HUES6 (cell line): ENCODE measurements around the gene PPP2R2D.
"Not testable (repeated sequence)": the region's sequence is repeated elsewhere in the genome, so short reads cannot be mapped to it uniquely, and the experiment has no call there.

Source experiments
- H3K27ac ChIP-seq: 2 replicates; pipeline ENCODE4 v1.7.0; 2013; ENCODE audit warnings: low read depth, mild to moderate bottlenecking, low read length, inconsistent platforms
- H3K27me3 ChIP-seq: 2 replicates; pipeline ENCODE4 v1.6.1; 2013; ENCODE audit warnings: low read length; ENCODE audit not compliant: control insufficient read depth, insufficient read depth
- H3K36me3 ChIP-seq: 2 replicates; pipeline ENCODE4 v1.6.1; 2013; ENCODE audit warnings: low read length; ENCODE audit not compliant: control insufficient read depth, insufficient read depth
- H3K4me1 ChIP-seq: 2 replicates; pipeline ENCODE4 v1.6.1; 2013; ENCODE audit warnings: low read length; ENCODE audit not compliant: control insufficient read depth, insufficient read depth
- H3K4me3 ChIP-seq: 2 replicates; pipeline ENCODE4 v1.5.1; 2013; ENCODE audit warnings: low read depth, low read length
- H3K9ac ChIP-seq: one replicate; pipeline ENCODE4 v1.6.1; 2013; ENCODE audit warnings: mild to moderate bottlenecking, low read length
- H3K9me3 ChIP-seq: 2 replicates; pipeline ENCODE4 v1.6.1; 2013; ENCODE audit warnings: low read depth, low read length; ENCODE audit not compliant: control insufficient read depth, insufficient read depth

The PPP2R2D gene

GRCh38 chr10:131910663-131911314 is 10.0 kb downstream of the PPP2R2D start:
- H3K4me1 ChIP-seq, result peaks cover 13% of the 10 kb centered on the region; the same call in 1 of the 2 replicates
- no peak overlapping the region for H3K27ac ChIP-seq
- H3K9ac ChIP-seq, result no peak overlapping the region
- H3K27me3 ChIP-seq, result no peaks in the 10 kb centered on the region
- H3K9me3 ChIP-seq, result no peaks in the 10 kb centered on the region
- H3K4me3 ChIP-seq, result no peak overlapping the region
- H3K36me3 ChIP-seq, result peaks cover 36% of the 10 kb centered on the region

GRCh38 chr10:131911451-131911850 is 10.6 kb downstream of the PPP2R2D start:
- no peaks in the 10 kb centered on the region for H3K9me3 ChIP-seq
- H3K36me3 ChIP-seq, result peaks cover 30% of the 10 kb centered on the region
- H3K9ac ChIP-seq, result no peak overlapping the region
- no peak overlapping the region for H3K27ac ChIP-seq
- peaks cover 13% of the 10 kb centered on the region; the same call in 1 of the 2 replicates for H3K4me1 ChIP-seq
- no peak overlapping the region for H3K4me3 ChIP-seq
- no peaks in the 10 kb centered on the region for H3K27me3 ChIP-seq

GRCh38 chr10:131912620-131913019 is 11.8 kb downstream of the PPP2R2D start:
- no peak overlapping the region for H3K4me3 ChIP-seq
- H3K27me3 ChIP-seq, result no peaks in the 10 kb centered on the region
- peaks cover 13% of the 10 kb centered on the region; the same call in 1 of the 2 replicates for H3K4me1 ChIP-seq
- peaks cover 26% of the 10 kb centered on the region for H3K36me3 ChIP-seq
- no peak overlapping the region for H3K9ac ChIP-seq
- no peak overlapping the region for H3K27ac ChIP-seq
- no peaks in the 10 kb centered on the region for H3K9me3 ChIP-seq

- H3K36me3 ChIP-seq, result peaks cover 8% of the 10 kb centered on the region; the same call in 1 of the 2 replicates
- H3K27me3 ChIP-seq, result no peaks in the 10 kb centered on the region
- no peak overlapping the region for H3K9ac ChIP-seq
- H3K27ac ChIP-seq, result no peak overlapping the region
- H3K4me1 ChIP-seq, result no peaks in the 10 kb centered on the region
- no peak overlapping the region for H3K4me3 ChIP-seq
- no peaks in the 10 kb centered on the region for H3K9me3 ChIP-seq
These were observed 14.7 kb downstream of the PPP2R2D start for GRCh38 chr10:131915484-131915883.

- no peak overlapping the region for H3K27ac ChIP-seq
- peaks cover 8% of the 10 kb centered on the region; the same call in 1 of the 2 replicates for H3K36me3 ChIP-seq
These were observed 15.4 kb downstream of the PPP2R2D start for GRCh38 chr10:131915990-131916766.

GRCh38 chr10:131916767-131917160 is 16.0 kb downstream of the PPP2R2D start:
- H3K27me3 ChIP-seq, H3K4me3 ChIP-seq, H3K9me3 ChIP-seq, H3K9ac ChIP-seq, H3K36me3 ChIP-seq, H3K27ac ChIP-seq, H3K4me1 ChIP-seq: not testable (repeated sequence)

More at GRCh38 chr10:131915990-131916766, 15.4 kb downstream of the PPP2R2D start:
- Histone ChIP-seq H3K9me3 (no peaks in the 10 kb centered on the region), H3K4me3 (no peak overlapping the region), H3K4me1 (peaks cover 5% of the 10 kb centered on the region), H3K9ac (no peak overlapping the region), H3K27me3 (no peaks in the 10 kb centered on the region)

- H3K9ac ChIP-seq, H3K27me3 ChIP-seq, H3K27ac ChIP-seq, H3K4me3 ChIP-seq, H3K36me3 ChIP-seq, H3K9me3 ChIP-seq: not testable (repeated sequence)
- H3K4me1 ChIP-seq, result peaks cover 13% of the 10 kb centered on the region
These were observed 16.7 kb downstream of the PPP2R2D start for GRCh38 chr10:131917496-131917895.

GRCh38 chr10:131919461-131919860 is 18.7 kb downstream of the PPP2R2D start:
- H3K9ac ChIP-seq, H3K4me3 ChIP-seq, H3K36me3 ChIP-seq, H3K27me3 ChIP-seq, H3K27ac ChIP-seq, H3K9me3 ChIP-seq: not testable (repeated sequence)
- peaks cover 13% of the 10 kb centered on the region for H3K4me1 ChIP-seq

GRCh38 chr10:131920151-131920550 is 19.3 kb downstream of the PPP2R2D start:
- no peak overlapping the region for H3K27ac ChIP-seq
- H3K9me3 ChIP-seq, result peaks cover 7% of the 10 kb centered on the region; the same call in 1 of the 2 replicates
- H3K27me3 ChIP-seq, result no peaks in the 10 kb centered on the region
- no peaks in the 10 kb centered on the region for H3K36me3 ChIP-seq
- H3K4me1 ChIP-seq, result peaks cover 13% of the 10 kb centered on the region
- H3K4me3 ChIP-seq, result no peak overlapping the region
- H3K9ac ChIP-seq, result no peak overlapping the region

- peaks cover 8% of the 10 kb centered on the region; the same call in 1 of the 2 replicates for H3K9me3 ChIP-seq
These were observed 19.9 kb downstream of the PPP2R2D start for GRCh38 chr10:131920693-131921092.

GRCh38 chr10:131921184-131921583 is 20.4 kb downstream of the PPP2R2D start:
- H3K27me3 ChIP-seq, result no peaks in the 10 kb centered on the region
- no peak overlapping the region for H3K9ac ChIP-seq
- peaks cover 8% of the 10 kb centered on the region; the same call in 1 of the 2 replicates for H3K9me3 ChIP-seq
- peaks cover 18% of the 10 kb centered on the region for H3K4me1 ChIP-seq
- H3K4me3 ChIP-seq, result no peak overlapping the region
- H3K27ac ChIP-seq, result no peak overlapping the region
- no peaks in the 10 kb centered on the region for H3K36me3 ChIP-seq

More at GRCh38 chr10:131920693-131921092, 19.9 kb downstream of the PPP2R2D start:
- H3K27me3 ChIP-seq, result no peaks in the 10 kb centered on the region
- H3K4me3 ChIP-seq, result no peak overlapping the region
- no peak overlapping the region for H3K27ac ChIP-seq
- H3K9ac ChIP-seq, result no peak overlapping the region
- H3K36me3 ChIP-seq, result no peaks in the 10 kb centered on the region
- H3K4me1 ChIP-seq, result peaks cover 16% of the 10 kb centered on the region
